Mucosa of descending colon (tissue), 3 donors: ENCODE results near the gene TEDC1. TPM values are rescaled to one million over a fixed set of nuclear protein-coding genes. Genes with fewer than 3 reads are reported as not detected.

Source experiments
- ATAC-seq: fragments of 200-7000 bp; cut with Tn5 transposase; one replicate; pipeline ENCODE4 v1.9.1; 2020; ENCODE audit warnings: mild to moderate bottlenecking, moderate library complexity
- DNase-seq, 3 donors: peaks; one replicate each; pipeline ENCODE4 v3.0.0-alpha.2; 2020
- H3K36me3 ChIP-seq: fragments of 200-600 bp; one replicate; pipeline ENCODE4 v1.8.0; 2021; ENCODE audit warnings: low read depth, mild to moderate bottlenecking
- H3K4me1 ChIP-seq: fragments of 200-600 bp; one replicate; pipeline ENCODE4 v1.8.0; 2021; ENCODE audit warnings: low read depth, mild to moderate bottlenecking
- H3K4me3 ChIP-seq: fragments of 200-600 bp; one replicate; pipeline ENCODE4 v1.8.0; 2021; ENCODE audit warnings: mild to moderate bottlenecking
- H3K9me3 ChIP-seq: fragments of 200-600 bp; one replicate; pipeline ENCODE4 v1.8.0; 2021; ENCODE audit warnings: mild to moderate bottlenecking
- CTCF ChIP-seq: fragments of 200-600 bp; IDR thresholded peaks from one replicate; pipeline ENCODE4 v1.8.0; 2022; ENCODE audit warnings: antibody characterized with exemption, mild to moderate bottlenecking
- intact Hi-C, 2 donors: fragments of 100-400 bp; cut with DNase I in 1 of 2; cut with micrococcal nuclease in 1 of 2; formaldehyde crosslinking; loops; one replicate each; pipeline versions ENCODE4 v1.11.0 to v1.11.1; 2022; cut with DNase I, micrococcal nuclease
- total RNA-seq, 3 donors: library from RNA; stranded (reverse); fragmentation: NEBNext Ultra II Directional in 2 of 3; extraction: Animal tissue kit (Norgen Biotek cat#: 25700) in 2 of 3; gene quantifications; one replicate each; pipeline versions ENCODE4 v1.2.1 to v1.2.4, GENCODE V29; 2021 to 2023
- donor health status: DM: no; HTN: no; CAD: no; lungs with moderate emphysema.
- donor health status: DM: no; HTN: no; CAD: no.
- donor health status: DM: no; HTN: yes; CAD: no.

TEDC1 gene
- total RNA-seq, 3 donors from 2014 or later, result 11.8 to 23.9 (median 21.8) TPM

DNA sequence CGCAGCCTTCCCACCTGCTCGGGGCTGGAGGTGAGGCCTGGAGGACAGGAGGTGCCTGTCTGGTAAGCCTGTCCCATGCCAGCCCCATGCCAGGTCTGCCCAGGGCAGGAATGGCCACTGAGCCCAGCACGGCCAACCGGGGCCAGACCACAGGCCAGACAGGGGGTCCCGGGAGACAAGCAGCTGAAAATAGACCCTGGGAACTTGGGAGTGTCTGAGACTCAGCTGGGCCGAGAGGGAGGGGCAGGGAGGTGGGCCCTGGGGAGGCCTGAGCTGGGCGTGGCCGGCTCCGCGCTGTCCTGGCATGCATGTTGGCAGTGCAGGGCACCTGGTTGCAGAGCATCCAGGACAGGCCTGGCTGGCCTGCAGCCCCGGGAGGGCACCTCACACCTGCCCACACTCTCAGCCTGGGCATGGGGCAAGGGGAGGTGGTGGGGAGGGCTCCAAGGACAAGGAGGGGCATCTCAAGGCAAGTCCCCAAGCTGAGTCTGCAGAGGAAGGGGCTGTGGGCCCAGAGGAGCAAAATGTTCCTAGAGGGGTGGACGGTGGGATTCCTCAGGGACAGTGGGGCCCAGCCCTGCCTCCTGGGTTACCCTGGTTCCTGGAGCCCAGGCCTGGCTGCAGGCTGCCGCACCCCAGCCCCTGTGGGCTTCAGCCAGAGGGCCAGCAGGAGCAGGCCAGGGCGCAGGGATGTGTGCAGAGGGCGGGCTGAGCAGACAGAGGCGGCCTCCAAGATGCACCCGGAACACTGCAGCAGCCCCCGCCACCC, 7.6 kb upstream of the TEDC1 start:
- Histone ChIP-seq H3K9me3 (no peaks in the 10 kb centered on the region), H3K36me3 (no peaks in the 10 kb centered on the region), H3K4me1 (peaks cover 76% of the 10 kb centered on the region), H3K4me3 (no peak overlapping the region)
- intact Hi-C loops, result no loop called here
- no peak for TF ChIP-seq CTCF
- DNase-seq, result peak in 2 of 3 donors; percentile 64 to 77
- peak; percentile 7 for ATAC-seq

DNA sequence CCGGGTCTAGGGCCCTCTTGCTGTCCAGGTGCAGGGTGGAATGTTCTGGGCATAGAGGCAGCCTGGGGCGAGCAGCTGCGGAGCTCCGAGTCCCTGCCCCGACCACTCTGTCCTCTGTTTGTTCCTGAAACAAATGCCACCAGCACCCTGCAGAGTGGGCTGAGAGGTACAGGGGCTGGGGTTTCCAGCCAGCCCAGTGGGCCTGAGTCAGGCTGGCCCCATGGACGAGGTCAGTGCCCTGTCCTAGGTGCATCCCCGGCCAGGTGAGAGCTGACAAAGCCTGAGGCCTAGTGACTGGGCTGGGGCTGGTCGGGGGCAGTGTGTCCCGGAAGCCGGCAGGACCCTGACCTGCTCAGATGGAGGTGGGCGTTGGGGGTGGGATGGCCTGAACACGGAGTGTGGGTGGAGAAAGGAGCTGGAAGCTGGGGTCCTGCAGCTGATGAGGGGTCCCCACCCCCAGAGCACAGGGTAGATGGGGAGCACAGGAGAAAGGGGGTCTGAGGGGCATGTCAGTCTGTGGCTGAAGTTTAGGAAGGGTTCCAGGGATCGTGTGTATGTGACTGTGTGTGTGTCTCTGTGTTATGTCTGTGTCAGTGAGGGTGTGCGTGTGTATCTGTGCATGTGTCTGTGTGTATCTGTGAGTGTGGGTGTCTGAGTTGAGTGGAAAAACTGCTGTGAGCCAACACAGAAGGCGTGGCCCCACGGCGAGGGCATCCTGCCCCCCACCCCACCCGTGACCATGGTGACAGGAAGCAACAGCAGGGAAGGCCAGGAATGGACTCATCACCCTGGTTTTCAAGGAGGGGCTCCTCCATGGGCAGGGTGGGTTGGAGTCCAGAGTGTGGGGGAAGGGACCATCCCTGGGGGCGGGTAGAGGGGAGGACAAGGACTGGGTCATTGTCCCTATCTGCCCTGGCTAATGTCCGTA, 6.7 kb upstream of the TEDC1 start:
- no peak for ATAC-seq
- DNase-seq, result peak in 2 of 3 donors; percentile 25 to 47
- intact Hi-C loops, result no loop called here
- Histone ChIP-seq H3K36me3 (no peaks in the 10 kb centered on the region), H3K4me3 (no peak overlapping the region), H3K9me3 (no peaks in the 10 kb centered on the region), H3K4me1 (peaks cover 81% of the 10 kb centered on the region)
- no peak for TF ChIP-seq CTCF

- no peak for TF ChIP-seq CTCF
- Histone ChIP-seq H3K4me3 (no peak overlapping the region), H3K4me1 (peaks cover 85% of the 10 kb centered on the region), H3K36me3 (no peaks in the 10 kb centered on the region), H3K9me3 (no peaks in the 10 kb centered on the region)
- peak in 1 of 3 donors; percentile 45 for DNase-seq
- ATAC-seq, result no peak
- intact Hi-C loops, result no loop called here
Measured at GRCh38 chr14:105484997-105485393, 6.1 kb upstream of the TEDC1 start.

- TF ChIP-seq CTCF, result no peak
- H3K9me3 ChIP-seq, result no peaks in the 10 kb centered on the region
- peaks cover 2% of the 10 kb centered on the region for H3K36me3 ChIP-seq
- H3K4me1 ChIP-seq, result peaks cover 82% of the 10 kb centered on the region
- H3K4me3 ChIP-seq, result no peak overlapping the region
- ATAC-seq (no peak), DNase-seq (peak in 2 of 3 donors; percentile 41 to 57)
- intact Hi-C loops, result no loop called here
Measured at GRCh38 chr14:105485739-105486162, 5.3 kb upstream of the TEDC1 start.

- intact Hi-C loops, result no loop called here
- Histone ChIP-seq H3K9me3 (no peaks in the 10 kb centered on the region), H3K4me3 (peak within 1 kb of the TSS; percentile 39), H3K4me1 (peaks cover 76% of the 10 kb centered on the region), H3K36me3 (peaks cover 6% of the 10 kb centered on the region)
- no peak for ATAC-seq
- peak in 2 of 3 donors; percentile 41 to 63 for DNase-seq
- TF ChIP-seq CTCF, result no peak
Measured at GRCh38 chr14:105486163-105486973, 4.7 kb upstream of the TEDC1 start, which contains the start of gene CRIP1. CRIP1 (plus strand) TSS chr14:105486886; CDS start chr14:105487260, 374 bp downstream.
